C4-2B (cell line): ENCODE data around the gene RXRA.

Experiments
- H3K27ac ChIP-seq: fragments of 450-650 bp; 2 replicates; pipeline ENCODE4 v1.5.1; 2017
- ZFX ChIP-seq: fragments of 450-650 bp; IDR thresholded peaks from 2 replicates; pipeline ENCODE4 v1.6.1; 2017
- TF ChIP-seq, protein P1 (sequence below): fragments of 450-650 bp; conservative IDR thresholded peaks from 2 replicates; pipeline ENCODE4 v1.5.1; 2017; ENCODE audit warnings: mild to moderate bottlenecking

Gene RXRA

DNA sequence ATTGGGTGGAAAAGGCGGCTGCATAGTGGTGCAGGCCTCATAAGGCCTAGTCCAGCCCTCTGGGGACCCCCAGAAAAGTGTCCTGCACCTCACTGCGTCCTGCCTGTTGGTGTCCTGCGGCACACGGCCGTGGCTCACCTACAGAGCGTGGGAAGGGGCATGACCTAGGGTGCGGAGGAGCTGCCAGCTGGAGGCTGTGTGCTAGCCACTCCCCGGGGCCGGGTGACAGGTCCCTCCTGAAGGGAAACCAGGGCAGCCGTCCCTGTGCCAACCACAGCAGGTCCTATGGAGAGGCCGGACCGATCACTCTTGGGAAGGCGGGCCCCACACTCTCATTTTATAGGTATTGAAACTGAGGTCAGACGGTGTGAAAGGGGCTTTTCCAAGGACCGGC lies 150.7 kb downstream of the RXRA start:
- H3K27ac ChIP-seq: no peak overlapping the region
- TF ChIP-seq, protein P1, sequence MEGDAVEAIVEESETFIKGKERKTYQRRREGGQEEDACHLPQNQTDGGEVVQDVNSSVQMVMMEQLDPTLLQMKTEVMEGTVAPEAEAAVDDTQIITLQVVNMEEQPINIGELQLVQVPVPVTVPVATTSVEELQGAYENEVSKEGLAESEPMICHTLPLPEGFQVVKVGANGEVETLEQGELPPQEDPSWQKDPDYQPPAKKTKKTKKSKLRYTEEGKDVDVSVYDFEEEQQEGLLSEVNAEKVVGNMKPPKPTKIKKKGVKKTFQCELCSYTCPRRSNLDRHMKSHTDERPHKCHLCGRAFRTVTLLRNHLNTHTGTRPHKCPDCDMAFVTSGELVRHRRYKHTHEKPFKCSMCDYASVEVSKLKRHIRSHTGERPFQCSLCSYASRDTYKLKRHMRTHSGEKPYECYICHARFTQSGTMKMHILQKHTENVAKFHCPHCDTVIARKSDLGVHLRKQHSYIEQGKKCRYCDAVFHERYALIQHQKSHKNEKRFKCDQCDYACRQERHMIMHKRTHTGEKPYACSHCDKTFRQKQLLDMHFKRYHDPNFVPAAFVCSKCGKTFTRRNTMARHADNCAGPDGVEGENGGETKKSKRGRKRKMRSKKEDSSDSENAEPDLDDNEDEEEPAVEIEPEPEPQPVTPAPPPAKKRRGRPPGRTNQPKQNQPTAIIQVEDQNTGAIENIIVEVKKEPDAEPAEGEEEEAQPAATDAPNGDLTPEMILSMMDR: no peak
- no peak for TF ChIP-seq ZFX

DNA sequence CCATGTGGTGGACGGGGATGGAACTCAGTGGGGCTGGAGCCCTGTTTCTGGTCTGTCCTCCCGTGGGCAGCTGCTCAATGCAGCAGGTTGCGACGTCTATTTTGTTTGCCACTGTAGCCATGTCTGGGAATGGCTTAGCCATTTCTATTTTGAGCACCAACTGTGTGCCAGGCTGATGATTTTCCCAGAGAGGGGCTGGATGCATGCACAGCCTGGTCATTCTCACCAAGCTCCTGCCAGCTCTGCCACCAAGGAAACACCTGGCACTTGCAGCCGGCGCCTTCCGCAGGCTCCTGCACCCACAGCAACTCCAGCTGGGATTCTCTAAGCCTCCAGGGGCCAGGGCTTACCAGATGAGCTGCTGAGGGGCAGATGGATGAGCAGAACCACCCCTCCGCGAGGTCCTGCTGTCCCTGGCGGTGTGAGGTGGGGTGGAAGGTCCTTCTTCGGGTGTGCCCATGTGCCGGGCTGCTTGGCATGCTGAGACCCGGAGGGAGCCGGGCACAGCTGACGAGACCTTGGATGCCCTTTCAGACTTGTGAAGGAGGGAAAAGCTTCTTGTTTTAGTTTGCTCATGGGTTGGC lies 151.2 kb downstream of the RXRA start:
- TF ChIP-seq, protein P1: no peak
- TF ChIP-seq ZFX: no peak
- no peak overlapping the region for H3K27ac ChIP-seq

DNA sequence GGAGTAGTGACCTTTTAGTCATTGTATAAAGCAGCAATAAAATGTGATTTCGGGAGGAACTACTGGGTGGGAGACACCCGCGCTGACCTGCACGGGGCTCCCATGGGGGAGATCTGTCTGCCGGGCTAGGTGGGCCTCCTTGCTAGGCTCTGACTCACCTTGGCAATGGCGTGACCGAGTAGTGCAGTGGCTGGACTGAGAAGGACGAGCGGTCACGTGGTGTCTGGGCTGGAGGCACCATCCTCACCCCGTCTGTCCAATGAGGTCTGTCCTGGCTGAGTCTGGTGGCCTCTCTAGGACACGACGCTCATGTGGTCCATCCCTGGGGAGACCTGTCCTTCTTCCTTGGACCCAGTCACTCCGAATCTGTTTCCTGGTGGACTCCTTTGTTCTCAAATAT lies 151.7 kb downstream of the RXRA start:
- TF ChIP-seq, protein P1: no peak
- no peak for TF ChIP-seq ZFX
- no peak overlapping the region for H3K27ac ChIP-seq

DNA sequence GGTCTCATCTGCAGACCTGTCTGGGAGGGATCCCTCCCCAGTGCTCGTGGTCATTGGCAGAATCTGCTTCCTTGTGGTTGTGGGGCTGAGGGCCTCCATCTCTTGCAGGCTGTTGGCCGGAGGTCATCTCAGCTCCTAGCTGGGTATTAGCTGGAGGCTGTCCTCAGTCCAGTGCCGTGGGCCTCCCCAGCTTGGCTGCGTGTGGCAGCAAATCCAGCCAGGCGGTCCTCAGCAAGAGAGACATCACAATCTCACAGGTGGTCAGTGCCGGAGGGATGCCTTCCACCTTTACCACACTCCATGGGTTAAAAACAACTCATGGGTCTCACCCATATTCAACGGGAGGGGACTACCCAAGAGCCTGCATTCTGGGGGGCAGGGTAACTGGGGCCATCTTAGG lies 155.5 kb downstream of the RXRA start:
- TF ChIP-seq ZFX: no peak
- TF ChIP-seq, protein P1: no peak
- H3K27ac ChIP-seq: no peak overlapping the region

DNA sequence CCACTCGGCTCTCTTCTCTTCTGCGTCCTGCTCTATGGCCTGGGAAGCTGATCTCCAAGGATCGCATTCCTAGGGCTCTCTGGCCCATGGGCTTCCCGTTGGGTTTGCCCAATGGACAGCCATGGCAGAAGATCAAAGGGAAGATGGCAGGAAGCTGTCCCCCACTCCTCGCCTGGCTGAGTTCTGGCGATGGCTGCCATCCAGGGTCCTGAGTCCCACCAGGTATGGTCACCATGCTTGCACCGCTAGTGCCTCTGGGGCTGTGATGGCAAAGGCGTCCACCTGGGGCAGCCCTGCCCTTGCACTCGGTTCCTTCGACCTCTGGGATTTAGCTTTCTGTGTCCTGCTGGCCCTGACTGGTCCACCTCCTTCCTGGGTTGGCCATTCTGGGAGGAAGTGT lies 156.0 kb downstream of the RXRA start:
- H3K27ac ChIP-seq: no peak overlapping the region
- TF ChIP-seq, protein P1: no peak
- TF ChIP-seq ZFX: no peak

DNA sequence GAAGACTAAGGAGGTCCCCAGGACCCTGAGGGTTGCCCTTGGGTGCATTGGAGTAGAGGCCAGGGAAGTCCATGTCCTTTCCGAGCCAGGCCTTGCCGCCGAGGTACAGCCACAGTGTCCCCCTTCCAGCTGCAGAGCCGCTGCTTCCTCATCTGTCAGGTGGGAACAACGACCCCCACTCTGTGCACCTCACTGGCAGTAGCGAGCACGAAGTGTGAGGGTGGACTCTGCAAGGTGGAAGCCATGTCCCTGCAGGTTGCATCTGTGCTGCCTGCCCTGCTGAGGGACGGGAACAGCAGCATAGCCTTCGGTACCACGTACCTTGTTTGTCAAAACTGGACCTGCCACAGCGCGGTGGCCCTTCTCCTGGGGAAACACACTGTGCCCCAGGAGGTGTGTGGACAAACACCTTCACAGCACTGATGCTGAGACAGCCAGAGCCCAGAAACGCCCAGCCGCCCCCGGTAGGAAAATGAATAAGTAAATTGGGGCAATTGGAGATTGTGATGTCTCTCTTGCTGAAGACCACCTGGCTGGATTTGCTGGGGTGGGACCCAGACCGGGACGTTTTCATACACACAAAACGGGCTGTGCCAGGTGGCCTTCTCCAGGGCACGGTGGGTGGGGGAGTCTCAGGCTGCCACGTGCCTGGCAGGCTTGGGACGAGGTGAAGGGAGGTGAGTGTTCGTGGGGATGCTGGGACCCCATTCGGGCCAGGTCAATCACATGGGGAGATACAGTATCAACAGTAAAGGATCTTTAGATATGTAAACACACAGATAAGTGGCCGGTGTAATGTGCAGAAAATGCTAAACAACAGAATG lies 157.3 kb downstream of the RXRA start:
- TF ChIP-seq ZFX: no peak
- TF ChIP-seq, protein P1: no peak
- H3K27ac ChIP-seq: no peak overlapping the region

DNA sequence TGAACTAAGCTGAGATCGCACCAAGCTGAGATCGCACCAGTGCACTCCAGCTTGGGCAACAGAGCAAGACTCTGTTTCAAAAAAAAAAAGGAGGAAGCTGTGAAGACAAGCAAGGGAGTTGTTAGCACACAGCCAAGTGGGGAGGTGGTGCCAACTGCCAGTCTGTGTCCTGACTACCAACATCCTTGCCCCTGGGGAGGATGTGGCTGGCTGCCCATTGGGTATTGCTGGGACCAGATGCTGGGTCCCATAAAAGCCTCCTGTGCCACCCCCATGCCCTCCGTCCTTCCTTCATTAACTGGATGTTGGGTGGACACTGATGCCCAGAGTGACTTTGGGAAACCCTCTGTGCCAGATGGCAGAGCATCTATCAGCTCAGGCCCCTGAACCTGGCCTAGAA lies 158.2 kb downstream of the RXRA start:
- H3K27ac ChIP-seq: no peak overlapping the region
- TF ChIP-seq, protein P1: no peak
- no peak for TF ChIP-seq ZFX
